Measurements from ENCODE around the gene GOLGA8G.
"Not testable (repeated sequence)": the region's sequence is repeated elsewhere in the genome, so short reads cannot be mapped to it uniquely, and the experiment has no call there.

Gene GOLGA8G

GRCh38 chr15:28532954-28533353 lies at the start of gene GOLGA8G:
Gene GOLGA8G (minus strand): TSS chr15:28532971. CDS start chr15:28532909, 62 bp downstream.
- DNase-seq, result not testable (repeated sequence)

GRCh38 chr15:28573351-28573750 lies 40.6 kb upstream of the GOLGA8G start:
- not testable (repeated sequence) for DNase-seq

GRCh38 chr15:28553268-28553667 lies 20.5 kb upstream of the GOLGA8G start, which contains the start of gene GOLGA6L25:
Gene GOLGA6L25 (plus strand): TSS chr15:28553568. CDS start chr15:28553629, 61 bp downstream.
- DNase-seq, result not testable (repeated sequence)

GRCh38 chr15:28515208-28515607 lies 17.6 kb downstream of the GOLGA8G start:
- DNase-seq, result not testable (repeated sequence)

GRCh38 chr15:28514128-28514527 lies 18.6 kb downstream of the GOLGA8G start:
- DNase-seq, result not testable (repeated sequence)

GRCh38 chr15:28508217-28508889 lies 24.4 kb downstream of the GOLGA8G start:
- DNase-seq, result not testable (repeated sequence)

GRCh38 chr15:28481340-28481739 lies 51.4 kb downstream of the GOLGA8G start:
- DNase-seq, result not testable (repeated sequence)

Measured in retina (tissue), 1 donor.